ENCODE results near the gene AK9. TPM values are rescaled to one million over a fixed set of nuclear protein-coding genes. Genes with fewer than 3 reads are reported as not detected.

The AK9 gene
- total and polyA plus RNA-seq, 9 of the 15 experiments (the other 6 are each of a cell fraction or from before 2014, with no cell fraction given): 0.59 to 1.9 (median 1.2) TPM

- TF ChIP-seq CREB5 (CRISPR knock-in tag; IDR thresholded peaks at IDR 0.05) (no peak), ZBTB1 (CRISPR knock-in tag; IDR thresholded peaks at IDR 0.05; ENCODE audit: borderline replicate concordance, low read depth) (no peak), PRDM10 (IDR thresholded peaks at IDR 0.05; ENCODE audit: partially characterized antibody) (no peak), ZNF511 (CRISPR knock-in tag; IDR thresholded peaks at IDR 0.05) (no peak; the same call in 1 of the 2 replicates), NFIC (IDR thresholded peaks at IDR 0.05) (no peak), ZNF584 (CRISPR knock-in tag; IDR thresholded peaks at IDR 0.05; ENCODE audit: low read depth) (no peak), RBBP5 (IDR thresholded peaks at IDR 0.05; ENCODE audit: borderline replicate concordance, insufficient read depth, low read length, poor library complexity, severe bottlenecking) (peak; percentile 58), RB1 (IDR thresholded peaks at IDR 0.05; ENCODE audit: low read depth) (0 out of 2 replicates have a peak, but pooled peaks have one; percentile 6), ZBTB2 (IDR thresholded peaks at IDR 0.05) (peak; percentile 85), EWSR1 (IDR thresholded peaks at IDR 0.05; ENCODE audit: borderline replicate concordance, low read depth, partially characterized antibody) (no peak), RERE (CRISPR knock-in tag; IDR thresholded peaks at IDR 0.05; ENCODE audit: borderline replicate concordance) (no peak), CHCHD3 (CRISPR knock-in tag; IDR thresholded peaks at IDR 0.05) (no peak), SP1 (CRISPR knock-in tag; IDR thresholded peaks at IDR 0.05) (peak; percentile 58)
These were observed at the start of gene AK9, which contains the start of gene FIG4 (continued) for GRCh38 chr6:109690737-109691621.

Data from K562 (cell line).